ENCODE results near the gene TRAPPC8.

TRAPPC8 gene

GRCh38 chr18:31783059-31783458 is 159.9 kb downstream of the TRAPPC8 start:
- DNase-seq = no peak
